MM.1S (cell line): ENCODE data around the gene MSRB3.

Experiments used
- DNase-seq: peaks from one replicate; pipeline ENCODE4 v3.0.0-alpha.2; 2015
- H2AFZ ChIP-seq: fragments of 300-600 bp; sonication (generic); 2 replicates; pipeline ENCODE4 v1.6.0; 2016; ENCODE audit warnings: antibody characterized with exemption, low read length
- H3F3A ChIP-seq: fragments of 300-600 bp; sonication (generic); 2 replicates; pipeline ENCODE4 v1.6.1; 2016; ENCODE audit warnings: mild to moderate bottlenecking, antibody characterized with exemption, low read length, moderate library complexity, mixed read lengths; ENCODE audit not compliant: insufficient read depth
- H3K27ac ChIP-seq: fragments of 300-600 bp; sonication (generic); 2 replicates; pipeline ENCODE4 v1.5.1; 2016; ENCODE audit warnings: mild to moderate bottlenecking, low read length
- H3K27me3 ChIP-seq: fragments of 300-600 bp; sonication (generic); replicated peaks from 2 replicates; pipeline ENCODE4 v1.6.0; 2016; ENCODE audit warnings: low read length; ENCODE audit not compliant: insufficient read depth
- H3K36me3 ChIP-seq: fragments of 300-600 bp; sonication (generic); replicated peaks from 2 replicates; pipeline ENCODE4 v1.6.1; 2016; ENCODE audit warnings: mild to moderate bottlenecking, low read length, mixed read lengths; ENCODE audit not compliant: insufficient read depth
- H3K4me1 ChIP-seq: fragments of 300-600 bp; sonication (generic); 2 replicates; pipeline ENCODE4 v1.6.1; 2016; ENCODE audit warnings: low read length, mixed read lengths
- H3K4me2 ChIP-seq: fragments of 300-600 bp; sonication (generic); 2 replicates; pipeline ENCODE4 v1.6.0; 2016; ENCODE audit warnings: low read depth, low read length
- H3K4me3 ChIP-seq: fragments of 300-600 bp; sonication (generic); 2 replicates; pipeline ENCODE4 v1.5.1; 2016; ENCODE audit warnings: low read length, mixed read lengths
- H3K79me2 ChIP-seq: fragments of 300-600 bp; sonication (generic); 2 replicates; pipeline ENCODE4 v1.6.1; 2016; ENCODE audit warnings: mixed run types, low read length, mixed read lengths
- H3K9ac ChIP-seq: fragments of 300-600 bp; sonication (generic); 2 replicates; pipeline ENCODE4 v1.6.1; 2016; ENCODE audit warnings: low read length, mixed read lengths
- H3K9me2 ChIP-seq: fragments of 300-600 bp; sonication (generic); replicated peaks from 2 replicates; pipeline ENCODE4 v1.6.1; 2016; ENCODE audit warnings: mild to moderate bottlenecking, low read length, mixed read lengths; ENCODE audit not compliant: insufficient read depth
- H3K9me3 ChIP-seq: fragments of 300-600 bp; sonication (generic); replicated peaks from 2 replicates; pipeline ENCODE4 v1.6.1; 2016; ENCODE audit warnings: mild to moderate bottlenecking, low read length, mixed read lengths; ENCODE audit not compliant: insufficient read depth
- H4K20me1 ChIP-seq: fragments of 300-600 bp; sonication (generic); 2 replicates; pipeline ENCODE4 v1.6.1; 2016; ENCODE audit warnings: mild to moderate bottlenecking, low read length, moderate library complexity, mixed read lengths; ENCODE audit not compliant: insufficient read depth
- EZH2 ChIP-seq: fragments of 300-600 bp; sonication (generic); optimal IDR thresholded peaks from 2 replicates; pipeline ENCODE3; 2017; ENCODE audit warnings: low read depth, mild to moderate bottlenecking, antibody characterized with exemption, low read length, mixed read lengths
- EZH2phosphoT487 ChIP-seq: fragments of 300-600 bp; sonication (generic); IDR thresholded peaks from 2 replicates; pipeline ENCODE4 v1.6.1; 2018; ENCODE audit warnings: antibody characterized with exemption, low read length
- TF ChIP-seq, protein P1 (sequence below): fragments of 300-600 bp; sonication (generic); IDR thresholded peaks from 2 replicates; pipeline ENCODE4 v1.5.1; 2016; ENCODE audit warnings: antibody characterized with exemption, low read length, mixed read lengths

The MSRB3 gene

DNA sequence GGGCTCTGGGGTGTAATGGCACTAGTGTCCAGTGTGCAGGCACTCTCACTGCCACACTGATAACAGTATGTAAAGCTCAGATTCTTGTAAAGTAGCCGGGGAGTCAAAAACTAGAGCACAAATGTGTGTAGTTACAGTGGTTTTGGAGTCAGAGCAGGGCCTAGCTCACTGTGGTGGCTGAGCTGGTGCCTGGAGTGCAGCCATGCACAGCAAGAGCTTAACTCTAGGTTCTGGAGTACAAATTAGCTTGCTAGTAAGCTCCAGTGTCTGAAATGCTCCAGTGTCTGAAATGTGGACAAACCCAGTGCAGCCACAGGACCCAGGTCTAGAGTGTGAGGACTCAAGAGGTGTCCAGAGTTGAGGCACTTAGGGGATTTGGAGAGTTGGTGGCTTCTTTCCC lies 149.2 kb downstream of the MSRB3 start:
- TF ChIP-seq, protein P1, sequence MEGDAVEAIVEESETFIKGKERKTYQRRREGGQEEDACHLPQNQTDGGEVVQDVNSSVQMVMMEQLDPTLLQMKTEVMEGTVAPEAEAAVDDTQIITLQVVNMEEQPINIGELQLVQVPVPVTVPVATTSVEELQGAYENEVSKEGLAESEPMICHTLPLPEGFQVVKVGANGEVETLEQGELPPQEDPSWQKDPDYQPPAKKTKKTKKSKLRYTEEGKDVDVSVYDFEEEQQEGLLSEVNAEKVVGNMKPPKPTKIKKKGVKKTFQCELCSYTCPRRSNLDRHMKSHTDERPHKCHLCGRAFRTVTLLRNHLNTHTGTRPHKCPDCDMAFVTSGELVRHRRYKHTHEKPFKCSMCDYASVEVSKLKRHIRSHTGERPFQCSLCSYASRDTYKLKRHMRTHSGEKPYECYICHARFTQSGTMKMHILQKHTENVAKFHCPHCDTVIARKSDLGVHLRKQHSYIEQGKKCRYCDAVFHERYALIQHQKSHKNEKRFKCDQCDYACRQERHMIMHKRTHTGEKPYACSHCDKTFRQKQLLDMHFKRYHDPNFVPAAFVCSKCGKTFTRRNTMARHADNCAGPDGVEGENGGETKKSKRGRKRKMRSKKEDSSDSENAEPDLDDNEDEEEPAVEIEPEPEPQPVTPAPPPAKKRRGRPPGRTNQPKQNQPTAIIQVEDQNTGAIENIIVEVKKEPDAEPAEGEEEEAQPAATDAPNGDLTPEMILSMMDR, result no peak
- no peak for TF ChIP-seq EZH2phosphoT487
- TF ChIP-seq EZH2, result no peak
- Histone ChIP-seq H3K4me3 (no peak overlapping the region), H3F3A (no peaks in the 10 kb centered on the region), H3K4me2 (no peak overlapping the region), H2AFZ (no peak overlapping the region), H3K27ac (no peak overlapping the region), H3K4me1 (no peaks in the 10 kb centered on the region), H3K36me3 (no peaks in the 10 kb centered on the region), H3K27me3 (no peaks in the 10 kb centered on the region), H3K9me2 (no peaks in the 10 kb centered on the region), H3K9me3 (no peaks in the 10 kb centered on the region), H3K79me2 (no peaks in the 10 kb centered on the region), H3K9ac (no peak overlapping the region), H4K20me1 (no peaks in the 10 kb centered on the region)
- no peak for DNase-seq

DNA sequence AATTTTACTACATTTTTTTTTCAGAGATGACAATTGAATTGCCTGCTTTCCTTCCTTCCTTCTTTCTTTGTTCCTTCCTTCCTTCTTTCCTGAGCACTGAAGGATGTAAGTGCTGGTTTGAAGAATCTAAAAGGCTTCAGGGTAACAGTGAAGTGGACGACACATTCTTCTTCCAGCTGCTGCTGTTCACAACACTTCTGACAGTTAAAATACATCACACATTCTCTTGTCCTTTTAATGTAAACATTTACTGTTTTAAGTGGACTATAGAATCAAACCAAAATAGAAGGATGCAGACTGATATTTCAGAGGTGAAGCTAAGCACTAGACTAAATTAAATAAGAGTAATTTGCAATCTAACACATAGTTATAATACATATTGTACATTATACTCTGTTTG lies 151.5 kb downstream of the MSRB3 start:
- H2AFZ ChIP-seq, result no peak overlapping the region
- H3K27ac ChIP-seq, result no peak overlapping the region
- no peaks in the 10 kb centered on the region for H3K36me3 ChIP-seq
- no peak for TF ChIP-seq EZH2phosphoT487
- no peak for TF ChIP-seq EZH2
- TF ChIP-seq, protein P1, result no peak
- no peaks in the 10 kb centered on the region for H3F3A ChIP-seq
- no peak overlapping the region for H3K9ac ChIP-seq
- no peaks in the 10 kb centered on the region for H3K9me2 ChIP-seq
- DNase-seq, result no peak
- H3K4me2 ChIP-seq, result no peak overlapping the region
- no peaks in the 10 kb centered on the region for H4K20me1 ChIP-seq
- H3K9me3 ChIP-seq, result no peaks in the 10 kb centered on the region
- H3K27me3 ChIP-seq, result no peaks in the 10 kb centered on the region
- no peaks in the 10 kb centered on the region for H3K79me2 ChIP-seq
- no peak overlapping the region for H3K4me3 ChIP-seq
- no peaks in the 10 kb centered on the region for H3K4me1 ChIP-seq

DNA sequence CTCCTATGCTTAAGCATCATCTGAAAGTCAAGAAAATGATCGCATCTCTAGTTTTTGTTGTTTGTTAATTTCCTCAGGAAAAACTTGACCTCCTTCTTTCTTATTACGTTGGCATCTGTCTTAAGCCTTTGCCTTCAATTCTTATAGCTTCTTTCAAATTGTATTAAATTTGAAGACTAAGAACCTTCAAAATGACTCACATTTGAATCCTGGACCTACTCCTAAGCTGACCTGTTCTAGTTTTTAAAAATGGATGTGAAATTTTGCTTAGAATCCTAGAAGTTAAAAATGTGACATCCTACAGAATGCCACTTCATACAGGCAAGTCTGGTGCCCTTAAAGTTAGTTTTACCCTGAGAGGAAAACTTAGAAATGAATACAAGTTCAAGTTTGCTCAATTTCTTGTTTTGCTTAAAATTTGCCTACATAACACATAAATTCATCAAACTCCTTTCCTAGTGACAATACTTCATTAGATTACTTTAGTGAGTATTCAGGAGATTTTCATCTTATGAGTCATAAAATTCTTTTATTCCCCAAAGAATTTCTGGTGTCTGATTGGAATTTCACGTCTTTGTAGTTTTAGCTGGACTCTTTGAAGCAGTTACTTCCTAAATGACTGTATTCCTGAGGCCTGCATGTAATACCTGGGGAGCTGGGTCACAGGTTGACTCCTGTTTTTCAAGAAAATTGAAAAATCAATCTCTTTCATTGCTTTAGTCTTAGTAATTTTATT lies 152.3 kb downstream of the MSRB3 start:
- no peak for DNase-seq
- Histone ChIP-seq H3K27me3 (no peaks in the 10 kb centered on the region), H3K9me2 (no peaks in the 10 kb centered on the region), H3K9ac (no peak overlapping the region), H3K9me3 (no peaks in the 10 kb centered on the region), H3K4me2 (no peak overlapping the region), H3K4me1 (no peaks in the 10 kb centered on the region), H4K20me1 (no peaks in the 10 kb centered on the region), H3K4me3 (no peak overlapping the region), H3K27ac (no peak overlapping the region), H3K36me3 (no peaks in the 10 kb centered on the region), H2AFZ (no peak overlapping the region), H3F3A (no peaks in the 10 kb centered on the region), H3K79me2 (no peaks in the 10 kb centered on the region)
- TF ChIP-seq EZH2, result no peak
- TF ChIP-seq EZH2phosphoT487, result no peak
- TF ChIP-seq, protein P1, result no peak
